Measurements from ENCODE around the gene INKA2.

DNA sequence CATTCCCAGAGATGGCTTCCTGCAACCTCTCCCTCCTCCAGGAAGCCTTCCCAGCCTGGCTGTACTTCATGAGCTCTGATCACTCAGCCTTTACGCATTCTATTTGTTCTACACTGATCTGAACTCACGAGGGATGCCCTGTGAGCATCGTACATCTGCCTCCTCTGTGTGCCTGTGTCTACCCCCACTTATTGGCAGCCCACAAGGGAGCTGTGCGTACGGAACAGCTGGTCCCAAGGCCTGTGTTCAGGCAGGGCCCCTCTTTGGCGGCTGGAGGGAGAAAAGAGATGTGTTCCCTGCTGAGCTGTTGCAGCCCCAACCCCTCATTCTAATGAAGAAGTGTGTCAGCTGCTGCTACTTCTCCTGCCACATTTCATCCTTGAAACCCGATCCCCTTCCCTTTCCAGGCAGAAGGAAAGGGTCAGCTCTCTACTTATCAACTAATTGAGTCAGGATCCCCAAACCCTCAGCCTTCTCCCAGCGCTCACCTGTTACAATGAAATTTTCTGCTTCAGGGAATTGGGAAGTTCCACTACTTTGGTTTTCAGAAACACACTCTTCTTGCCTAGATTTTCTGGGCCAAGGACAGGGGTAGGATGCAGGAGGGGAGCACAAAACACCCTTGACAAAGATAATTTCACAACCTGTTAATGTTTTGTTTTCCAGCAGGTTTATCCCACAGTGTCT, 3.2 kb downstream of the INKA2 start:
- no peak for TF ChIP-seq POLR2A (IDR thresholded peaks at IDR 0.05)
- TF ChIP-seq, protein P1, sequence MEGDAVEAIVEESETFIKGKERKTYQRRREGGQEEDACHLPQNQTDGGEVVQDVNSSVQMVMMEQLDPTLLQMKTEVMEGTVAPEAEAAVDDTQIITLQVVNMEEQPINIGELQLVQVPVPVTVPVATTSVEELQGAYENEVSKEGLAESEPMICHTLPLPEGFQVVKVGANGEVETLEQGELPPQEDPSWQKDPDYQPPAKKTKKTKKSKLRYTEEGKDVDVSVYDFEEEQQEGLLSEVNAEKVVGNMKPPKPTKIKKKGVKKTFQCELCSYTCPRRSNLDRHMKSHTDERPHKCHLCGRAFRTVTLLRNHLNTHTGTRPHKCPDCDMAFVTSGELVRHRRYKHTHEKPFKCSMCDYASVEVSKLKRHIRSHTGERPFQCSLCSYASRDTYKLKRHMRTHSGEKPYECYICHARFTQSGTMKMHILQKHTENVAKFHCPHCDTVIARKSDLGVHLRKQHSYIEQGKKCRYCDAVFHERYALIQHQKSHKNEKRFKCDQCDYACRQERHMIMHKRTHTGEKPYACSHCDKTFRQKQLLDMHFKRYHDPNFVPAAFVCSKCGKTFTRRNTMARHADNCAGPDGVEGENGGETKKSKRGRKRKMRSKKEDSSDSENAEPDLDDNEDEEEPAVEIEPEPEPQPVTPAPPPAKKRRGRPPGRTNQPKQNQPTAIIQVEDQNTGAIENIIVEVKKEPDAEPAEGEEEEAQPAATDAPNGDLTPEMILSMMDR (IDR thresholded peaks at IDR 0.05), result no peak
